DOHH2 (cell line): ENCODE results near the gene MCFD2.

Source experiments
- CTCF ChIP-seq: fragments of 200-600 bp; sonication (generic); IDR thresholded peaks from one replicate; pipeline ENCODE4 v1.5.1; 2014; ENCODE audit warnings: antibody characterized with exemption, mild to moderate bottlenecking, low read depth, low read length; ENCODE audit not compliant: poor library complexity, severe bottlenecking
- EZH2phosphoT487 ChIP-seq: fragments of 200-600 bp; sonication (generic); IDR thresholded peaks from 2 replicates; pipeline ENCODE4 v1.6.1; 2017; ENCODE audit warnings: borderline replicate concordance, mild to moderate bottlenecking, antibody characterized with exemption, low read length, moderate library complexity, mixed read lengths

DNA sequence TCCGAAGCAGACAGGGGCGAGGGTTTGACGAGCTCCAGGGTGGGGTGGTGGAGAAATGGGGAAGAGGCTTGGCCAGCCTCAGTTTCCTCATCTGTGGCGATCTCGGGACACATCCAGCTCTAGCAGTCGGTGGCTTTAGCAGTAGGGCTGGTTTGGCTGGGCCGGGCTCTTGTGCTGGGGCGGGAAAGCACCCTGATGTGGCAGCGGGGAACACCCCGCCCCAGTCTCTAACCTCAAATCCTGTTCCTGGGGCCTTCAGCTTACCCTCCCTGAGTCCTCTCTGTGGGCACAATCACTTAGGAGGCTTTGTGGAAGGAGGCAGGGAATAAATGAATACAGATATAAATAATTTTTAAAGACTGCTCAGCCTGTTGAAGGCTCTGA lies 26.5 kb upstream of the MCFD2 start:
- TF ChIP-seq CTCF (no peak), EZH2phosphoT487 (no peak)
